Measurements from ENCODE around the gene GBX1. TPM values are rescaled to one million over a fixed set of nuclear protein-coding genes. Genes with fewer than 3 reads are reported as not detected.

The GBX1 gene
- total and polyA plus RNA-seq, 12 donors = not detected

- intact Hi-C loops (cut with DNase I) = no loop called here
- no peaks in the 10 kb centered on the region for H3K27me3 ChIP-seq
- 79 to 89% (median 82%) methylated on average over 5 to 22 of the region's 22 CpGs for WGBS, 4 donors
- DNase-seq = no peak
- H3K4me1 ChIP-seq (replicated peaks in 1 of 2) = no peaks in the 10 kb centered on the region
- TF ChIP-seq CTCF (IDR thresholded peaks at IDR 0.05) (no peak), POLR2A (IDR thresholded peaks at IDR 0.05) (no peak)
- H3K27ac ChIP-seq = no peak overlapping the region
- H3K4me3 ChIP-seq = no peak overlapping the region
- no peaks in the 10 kb centered on the region for H3K36me3 ChIP-seq (replicated peaks in 1 of 2)
- H3K9me3 ChIP-seq (replicated peaks in 1 of 3) = no peaks in the 10 kb centered on the region
Observed at GRCh38 chr7:151187409-151188251, 20.1 kb upstream of the GBX1 start.

GRCh38 chr7:151186640-151187408 is 19.3 kb upstream of the GBX1 start, which contains the start of gene ASB10:
TSS of gene ASB10 (minus strand) at chr7:151187250. CDS start at chr7:151187130, 120 bp downstream.
- Histone ChIP-seq H3K9me3 (replicated peaks in 1 of 3) (no peaks in the 10 kb centered on the region), H3K4me3 (no peak within 1 kb of the TSS), H3K36me3 (replicated peaks in 1 of 2) (no peaks in the 10 kb centered on the region), H3K4me1 (replicated peaks in 1 of 2) (no peaks in the 10 kb centered on the region), H3K27me3 (no peaks in the 10 kb centered on the region), H3K27ac (no peak within 1 kb of the TSS)
- intact Hi-C loops (cut with DNase I) = no loop called here
- TF ChIP-seq CTCF (IDR thresholded peaks at IDR 0.05) (no peak), POLR2A (IDR thresholded peaks at IDR 0.05) (no peak)
- DNase-seq = no peak
- 74 to 80% (median 76%) methylated on average over 18 to 22 of the region's 22 CpGs for WGBS, 4 donors

GRCh38 chr7:151185762-151186639 is 18.5 kb upstream of the GBX1 start:
- Histone ChIP-seq H3K4me3 (no peak overlapping the region), H3K36me3 (replicated peaks in 1 of 2) (no peaks in the 10 kb centered on the region), H3K9me3 (replicated peaks in 1 of 3) (no peaks in the 10 kb centered on the region), H3K27ac (no peak overlapping the region), H3K27me3 (no peaks in the 10 kb centered on the region), H3K4me1 (replicated peaks in 1 of 2) (no peaks in the 10 kb centered on the region)
- intact Hi-C loops (cut with DNase I) = no loop called here
- TF ChIP-seq POLR2A (IDR thresholded peaks at IDR 0.05) (no peak), CTCF (IDR thresholded peaks at IDR 0.05) (no peak)
- 83 to 89% (median 87%) methylated on average over 1 to 16 of the region's 16 CpGs for WGBS, 4 donors
- no peak for DNase-seq

Data from adrenal gland (tissue), 12 donors.